ENCODE data around the gene SMIM14.

- TF ChIP-seq CTCF (IDR thresholded peaks at IDR 0.05; ENCODE audit: control extremely low read depth in 1 of 3, insufficient read depth in 1 of 3, low read depth in 1 of 3, low read length in 3 of 3) = no peak
- TF ChIP-seq RAD21 (IDR thresholded peaks at IDR 0.05 in 1 of 2, conservative IDR thresholded peaks at IDR 0.05 in 1 of 2; ENCODE audit: low read depth in 2 of 2, low read length in 2 of 2) = no peak
- no peak for TF ChIP-seq BRCA1 (IDR thresholded peaks at IDR 0.05; ENCODE audit: low read depth, low read length)
- TF ChIP-seq TAF7 (optimal IDR thresholded peaks at IDR 0.05; ENCODE audit: borderline replicate concordance, low read depth, low read length) = no peak
- no peak for TF ChIP-seq SRF (IDR thresholded peaks at IDR 0.05; ENCODE audit: low read depth, low read length)
- TF ChIP-seq RNF2 (IDR thresholded peaks at IDR 0.05; ENCODE audit: borderline replicate concordance, low read depth, low read length, missing control alignments, poor library complexity, severe bottlenecking) = no peak
- no peak for TF ChIP-seq SUZ12 (IDR thresholded peaks at IDR 0.05; ENCODE audit: low read length)
- TF ChIP-seq SIN3A (conservative IDR thresholded peaks at IDR 0.05 in 1 of 2, IDR thresholded peaks at IDR 0.05 in 1 of 2; ENCODE audit: low read depth in 1 of 2, low read length in 2 of 2) = no peak
- no peak for TF ChIP-seq CHD7 (IDR thresholded peaks at IDR 0.05; ENCODE audit: insufficient replicate concordance, low read length)
Measured at GRCh38 chr4:39510348-39510929, 128.2 kb downstream of the SMIM14 start.
